Measurements from ENCODE around the gene ATF3.

ATF3 gene

GRCh38 chr1:212611000-212611948 is 2.7 kb downstream of the ATF3 start:
- no peak for TF ChIP-seq CTCF (IDR thresholded peaks at IDR 0.05; ENCODE audit: control insufficient read depth, insufficient read depth, low read depth, low read length, missing control alignments)
- H3K4me3 ChIP-seq (ENCODE audit: control insufficient read depth, low read depth, low read length), result no peak overlapping the region
- DNase-seq (ENCODE audit: low read depth), result no peak

GRCh38 chr1:212612041-212612961 is 3.7 kb downstream of the ATF3 start:
- TF ChIP-seq CTCF (IDR thresholded peaks at IDR 0.05; ENCODE audit: control insufficient read depth, insufficient read depth, low read depth, low read length, missing control alignments), result no peak
- no peak for DNase-seq (ENCODE audit: low read depth)
- H3K4me3 ChIP-seq (ENCODE audit: control insufficient read depth, low read depth, low read length), result no peak overlapping the region

DNA sequence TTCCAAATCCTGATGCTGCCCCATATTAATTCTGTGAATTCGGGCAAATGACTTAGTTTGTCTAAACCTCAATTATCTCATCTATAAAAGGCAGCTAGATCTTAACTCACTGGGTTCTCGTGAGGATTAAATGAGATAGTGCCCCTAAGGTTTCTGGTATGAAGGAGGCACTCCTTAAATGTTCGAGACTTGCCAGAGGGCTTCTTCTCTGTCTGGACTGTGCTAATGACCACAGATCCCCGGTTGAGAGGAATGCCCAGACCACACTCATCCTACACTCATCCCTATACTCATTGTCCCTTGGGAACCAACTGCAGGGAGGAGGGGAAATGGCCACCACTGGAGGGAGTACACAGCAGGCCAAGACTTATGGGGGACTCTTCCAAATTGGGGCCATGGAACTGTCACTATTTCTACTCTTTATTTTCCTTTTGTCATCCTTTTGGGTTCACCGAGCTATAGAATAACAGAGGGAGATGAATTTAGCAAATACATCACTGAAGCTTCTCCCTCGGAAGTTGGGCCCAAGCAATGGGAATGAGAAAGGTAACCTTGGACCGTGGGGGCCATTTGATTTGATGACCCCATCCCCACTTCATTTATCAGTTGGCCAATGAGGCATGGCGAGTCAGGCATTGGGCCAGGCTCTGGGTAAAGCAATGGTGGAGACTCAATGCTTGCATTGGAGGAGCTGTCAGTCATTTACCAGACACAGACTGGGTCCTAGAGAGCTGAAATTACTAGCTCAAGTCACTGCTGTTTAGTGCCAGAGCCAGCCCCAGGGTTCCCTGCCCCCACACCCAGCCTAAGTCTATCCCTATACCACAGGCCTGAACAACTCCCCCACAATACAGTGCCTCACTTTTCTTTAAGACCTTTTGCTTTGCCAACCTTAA is 5.1 kb downstream of the ATF3 start:
- TF ChIP-seq CTCF (IDR thresholded peaks at IDR 0.05; ENCODE audit: control insufficient read depth, insufficient read depth, low read depth, low read length, missing control alignments), result no peak
- no peak overlapping the region for H3K4me3 ChIP-seq (ENCODE audit: control insufficient read depth, low read depth, low read length)
- DNase-seq (ENCODE audit: low read depth), result no peak

GRCh38 chr1:212614453-212615200 is 6.1 kb downstream of the ATF3 start:
- no peak for DNase-seq (ENCODE audit: low read depth)
- no peak overlapping the region for H3K4me3 ChIP-seq (ENCODE audit: control insufficient read depth, low read depth, low read length)
- TF ChIP-seq CTCF (IDR thresholded peaks at IDR 0.05; ENCODE audit: control insufficient read depth, insufficient read depth, low read depth, low read length, missing control alignments), result no peak

GRCh38 chr1:212615201-212615470 is 6.6 kb downstream of the ATF3 start:
- TF ChIP-seq CTCF (IDR thresholded peaks at IDR 0.05; ENCODE audit: control insufficient read depth, insufficient read depth, low read depth, low read length, missing control alignments), result no peak
- H3K4me3 ChIP-seq (ENCODE audit: control insufficient read depth, low read depth, low read length), result no peak overlapping the region
- no peak for DNase-seq (ENCODE audit: low read depth)

All from AG09309 (cell line).